ENCODE data around the gene HTRA1.

- TF ChIP-seq EZH2 (IDR thresholded peaks at IDR 0.05; ENCODE audit: low read length, missing control alignments) (no peak), CTCF (conservative IDR thresholded peaks at IDR 0.05 in 1 of 2, IDR thresholded peaks at IDR 0.05 in 1 of 2; ENCODE audit: low read depth in 1 of 2, low read length in 2 of 2) (no peak)
Observed at GRCh38 chr10:122421054-122421625, 40.2 kb upstream of the HTRA1 start.
